HEK293 (cell line): ENCODE results near the gene YWHAG.

Source experiments
- CTCF ChIA-PET: fragments of 350-600 bp; formaldehyde crosslinking; extraction: SDS; loops from one replicate; lab custom pipeline; 2021; ENCODE audit warnings: antibody characterized with exemption; lab: Yijun Ruan, JAX
- POLR2A ChIA-PET: fragments of 300-600 bp; formaldehyde crosslinking; extraction: SDS; loops from one replicate; lab custom pipeline; 2020; ENCODE audit warnings: antibody characterized with exemption, inconsistent platforms; lab: Yijun Ruan, JAX
- H3K27ac ChIP-seq: fragments of 200-500 bp; sonication (Bioruptor generic); 2 replicates; pipeline ENCODE4 v1.5.1; 2014; ENCODE audit warnings: low read depth, low read length, control low read depth, inconsistent platforms; ENCODE audit errors: extremely low read depth
- H3K36me3 ChIP-seq, 2 experiments: fragments of 200-500 bp in 1 of 2; sonication (Bioruptor generic) in 1 of 2; 1 replicate in 1 of 2; 2 replicates in 1 of 2; pipeline ENCODE4 v1.5.1; 2014 to 2017; ENCODE audit warnings: inconsistent platforms in 2 of 2, low read length in 2 of 2; ENCODE audit not compliant: control insufficient read depth in 2 of 2, insufficient read depth in 1 of 2
- H3K4me1 ChIP-seq: fragments of 200-500 bp; sonication (Bioruptor generic); 2 replicates; pipeline ENCODE4 v1.5.1; 2014; ENCODE audit warnings: mild to moderate bottlenecking, low read length, inconsistent platforms; ENCODE audit not compliant: control insufficient read depth, insufficient read depth
- H3K4me3 ChIP-seq: 2 replicates; pipeline ENCODE4 v1.5.1; 2011; ENCODE audit warnings: low read depth, mild to moderate bottlenecking, control low read depth, low read length, moderate library complexity
- H3K9me3 ChIP-seq: fragments of 200-500 bp; sonication (Bioruptor generic); 2 replicates; pipeline ENCODE4 v1.5.1; 2014; ENCODE audit warnings: low read depth, low read length, inconsistent platforms; ENCODE audit not compliant: control insufficient read depth, insufficient read depth
- GLI4 ChIP-seq: fragments of 450-650 bp; formaldehyde crosslinking; IDR thresholded peaks from 2 replicates; pipeline ENCODE4 v1.5.1; 2016; ENCODE audit warnings: missing biosample characterization, missing genetic modification characterization
- YY1 ChIP-seq: fragments of 450-650 bp; formaldehyde crosslinking; IDR thresholded peaks from 2 replicates; pipeline ENCODE4 v1.5.1; 2018; ENCODE audit warnings: missing biosample characterization, missing genetic modification characterization
- ZBTB48 ChIP-seq: fragments of 450-650 bp; formaldehyde crosslinking; IDR thresholded peaks from 2 replicates; pipeline ENCODE4 v1.5.1; 2016; ENCODE audit warnings: missing biosample characterization, missing genetic modification characterization
- ZNF239 ChIP-seq: fragments of 450-650 bp; formaldehyde crosslinking; IDR thresholded peaks from 2 replicates; pipeline ENCODE4 v1.5.1; 2016; ENCODE audit warnings: missing biosample characterization, missing genetic modification characterization
- ZNF248 ChIP-seq: fragments of 450-650 bp; formaldehyde crosslinking; IDR thresholded peaks from 2 replicates; pipeline ENCODE4 v1.5.1; 2017; ENCODE audit warnings: missing biosample characterization, missing genetic modification characterization
- ZNF324 ChIP-seq: fragments of 450-650 bp; formaldehyde crosslinking; IDR thresholded peaks from 2 replicates; pipeline ENCODE4 v1.5.1; 2016; ENCODE audit warnings: missing biosample characterization, missing genetic modification characterization
- ZNF404 ChIP-seq: fragments of 450-650 bp; formaldehyde crosslinking; IDR thresholded peaks from 2 replicates; pipeline ENCODE4 v1.5.1; 2017; ENCODE audit warnings: missing biosample characterization, missing genetic modification characterization
- ZNF449 ChIP-seq: fragments of 450-650 bp; formaldehyde crosslinking; IDR thresholded peaks from 2 replicates; pipeline ENCODE4 v1.5.1; 2017; ENCODE audit warnings: missing biosample characterization, mild to moderate bottlenecking, missing genetic modification characterization, moderate library complexity
- ZNF518A ChIP-seq: fragments of 450-650 bp; formaldehyde crosslinking; conservative IDR thresholded peaks from 2 replicates; pipeline ENCODE4 v1.5.1; 2016; ENCODE audit warnings: low read depth, missing biosample characterization, missing genetic modification characterization
- ZNF530 ChIP-seq: fragments of 450-650 bp; formaldehyde crosslinking; IDR thresholded peaks from 2 replicates; pipeline ENCODE4 v1.5.1; 2016; ENCODE audit warnings: low read depth, missing biosample characterization, missing genetic modification characterization
- ZNF585B ChIP-seq: fragments of 450-650 bp; formaldehyde crosslinking; IDR thresholded peaks from 2 replicates; pipeline ENCODE4 v1.5.1; 2016; ENCODE audit warnings: missing biosample characterization, missing genetic modification characterization
- ZNF76 ChIP-seq: fragments of 450-650 bp; formaldehyde crosslinking; IDR thresholded peaks from 2 replicates; pipeline ENCODE4; 2016; ENCODE audit warnings: low read depth, missing biosample characterization, missing genetic modification characterization, borderline replicate concordance
- ZNF791 ChIP-seq: fragments of 450-650 bp; formaldehyde crosslinking; IDR thresholded peaks from 2 replicates; pipeline ENCODE4 v1.5.1; 2016; ENCODE audit warnings: missing biosample characterization, missing genetic modification characterization
- TF ChIP-seq, protein P1 (sequence below): fragments of 450-650 bp; formaldehyde crosslinking; IDR thresholded peaks from 2 replicates; pipeline ENCODE4 v1.5.1; 2016; ENCODE audit warnings: missing biosample characterization, missing genetic modification characterization, low read depth
- TF ChIP-seq, protein P2 (sequence below): fragments of 450-650 bp; formaldehyde crosslinking; IDR thresholded peaks from 2 replicates; pipeline ENCODE4 v1.5.1; 2016; ENCODE audit warnings: missing biosample characterization, missing genetic modification characterization
- TF ChIP-seq, protein P3 (sequence below): fragments of 450-650 bp; formaldehyde crosslinking; IDR thresholded peaks from 2 replicates; pipeline ENCODE4 v1.5.1; 2016; ENCODE audit warnings: missing biosample characterization, missing genetic modification characterization
- TF ChIP-seq, protein P4 (sequence below): IDR thresholded peaks from 2 replicates; pipeline ENCODE4 v1.6.1; 2011; ENCODE audit warnings: mild to moderate bottlenecking, low read depth, low read length, borderline replicate concordance
- TF ChIP-seq, protein P5 (sequence below): fragments of 450-650 bp; formaldehyde crosslinking; IDR thresholded peaks from 2 replicates; pipeline ENCODE4 v1.5.1; 2017; ENCODE audit warnings: missing biosample characterization, missing genetic modification characterization

Gene YWHAG

DNA sequence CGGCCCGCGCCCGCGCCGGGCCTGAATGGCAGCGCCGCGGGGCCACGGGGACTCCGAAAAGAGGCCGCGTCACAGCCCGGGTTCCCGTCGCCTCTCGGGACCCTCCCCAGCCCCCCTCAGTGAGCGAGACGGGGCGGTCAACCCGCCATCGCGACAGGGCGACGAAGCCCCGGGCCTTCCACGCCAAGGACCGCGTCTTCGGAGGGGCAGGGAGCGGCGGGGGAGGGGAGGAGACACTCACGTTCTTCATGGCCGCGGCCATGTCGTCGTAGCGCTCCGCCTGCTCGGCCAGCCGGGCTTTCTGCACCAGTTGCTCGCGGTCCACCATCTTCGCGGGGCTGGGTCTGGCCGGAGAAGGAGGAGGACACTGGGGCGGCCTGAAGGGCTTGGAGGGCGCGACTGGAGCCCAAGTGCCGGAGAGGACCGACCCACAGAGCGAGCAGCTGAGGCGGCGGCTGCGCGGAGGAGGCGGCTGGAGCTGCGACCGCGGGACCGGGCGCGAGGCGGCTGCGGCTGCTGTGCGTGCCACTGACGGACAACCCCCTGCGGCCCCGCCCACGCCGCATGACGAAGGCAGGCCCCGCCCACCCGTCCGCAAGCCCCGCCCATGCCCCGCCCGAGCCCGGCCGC, at the start of gene YWHAG:
Gene YWHAG (minus strand): TSS at position 511 of the 630 bp plus-strand sequence. CDS start 183 bp downstream, at position 328.
- CTCF ChIA-PET = interaction anchor here (0.6 to 1.4 kb wide), 5 partner anchors 11 to 25 kb away, joined by 3 to 5 read pairs (median 3); no protein-coding TSS in a partner anchor
- peaks cover 0 to 26% of the 10 kb centered on the region in 2 experiments for H3K36me3 ChIP-seq
- peak within 1 kb of the TSS; percentile 85 for H3K27ac ChIP-seq
- POLR2A ChIA-PET = interaction anchor here (0.6 to 1.8 kb wide), 20 partner anchors 8 to 388 kb away, joined by 3 to 24 read pairs (median 4); partner anchors contain the start of genes MDH2, STYXL1 and ZP3
- peak within 1 kb of the TSS; percentile 100 for H3K4me3 ChIP-seq
- peaks cover 3% of the 10 kb centered on the region; the same call in 1 of the 2 replicates for H3K4me1 ChIP-seq
- no peaks in the 10 kb centered on the region for H3K9me3 ChIP-seq
- no peak for TF ChIP-seq ZNF449 (tag by site-specific recombination)
- no peak for TF ChIP-seq ZNF791 (tag by site-specific recombination)
- no peak for TF ChIP-seq ZNF404
- TF ChIP-seq, protein P1, sequence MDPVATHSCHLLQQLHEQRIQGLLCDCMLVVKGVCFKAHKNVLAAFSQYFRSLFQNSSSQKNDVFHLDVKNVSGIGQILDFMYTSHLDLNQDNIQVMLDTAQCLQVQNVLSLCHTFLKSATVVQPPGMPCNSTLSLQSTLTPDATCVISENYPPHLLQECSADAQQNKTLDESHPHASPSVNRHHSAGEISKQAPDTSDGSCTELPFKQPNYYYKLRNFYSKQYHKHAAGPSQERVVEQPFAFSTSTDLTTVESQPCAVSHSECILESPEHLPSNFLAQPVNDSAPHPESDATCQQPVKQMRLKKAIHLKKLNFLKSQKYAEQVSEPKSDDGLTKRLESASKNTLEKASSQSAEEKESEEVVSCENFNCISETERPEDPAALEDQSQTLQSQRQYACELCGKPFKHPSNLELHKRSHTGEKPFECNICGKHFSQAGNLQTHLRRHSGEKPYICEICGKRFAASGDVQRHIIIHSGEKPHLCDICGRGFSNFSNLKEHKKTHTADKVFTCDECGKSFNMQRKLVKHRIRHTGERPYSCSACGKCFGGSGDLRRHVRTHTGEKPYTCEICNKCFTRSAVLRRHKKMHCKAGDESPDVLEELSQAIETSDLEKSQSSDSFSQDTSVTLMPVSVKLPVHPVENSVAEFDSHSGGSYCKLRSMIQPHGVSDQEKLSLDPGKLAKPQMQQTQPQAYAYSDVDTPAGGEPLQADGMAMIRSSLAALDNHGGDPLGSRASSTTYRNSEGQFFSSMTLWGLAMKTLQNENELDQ (tag by site-specific recombination) = no peak
- TF ChIP-seq, protein P2, sequence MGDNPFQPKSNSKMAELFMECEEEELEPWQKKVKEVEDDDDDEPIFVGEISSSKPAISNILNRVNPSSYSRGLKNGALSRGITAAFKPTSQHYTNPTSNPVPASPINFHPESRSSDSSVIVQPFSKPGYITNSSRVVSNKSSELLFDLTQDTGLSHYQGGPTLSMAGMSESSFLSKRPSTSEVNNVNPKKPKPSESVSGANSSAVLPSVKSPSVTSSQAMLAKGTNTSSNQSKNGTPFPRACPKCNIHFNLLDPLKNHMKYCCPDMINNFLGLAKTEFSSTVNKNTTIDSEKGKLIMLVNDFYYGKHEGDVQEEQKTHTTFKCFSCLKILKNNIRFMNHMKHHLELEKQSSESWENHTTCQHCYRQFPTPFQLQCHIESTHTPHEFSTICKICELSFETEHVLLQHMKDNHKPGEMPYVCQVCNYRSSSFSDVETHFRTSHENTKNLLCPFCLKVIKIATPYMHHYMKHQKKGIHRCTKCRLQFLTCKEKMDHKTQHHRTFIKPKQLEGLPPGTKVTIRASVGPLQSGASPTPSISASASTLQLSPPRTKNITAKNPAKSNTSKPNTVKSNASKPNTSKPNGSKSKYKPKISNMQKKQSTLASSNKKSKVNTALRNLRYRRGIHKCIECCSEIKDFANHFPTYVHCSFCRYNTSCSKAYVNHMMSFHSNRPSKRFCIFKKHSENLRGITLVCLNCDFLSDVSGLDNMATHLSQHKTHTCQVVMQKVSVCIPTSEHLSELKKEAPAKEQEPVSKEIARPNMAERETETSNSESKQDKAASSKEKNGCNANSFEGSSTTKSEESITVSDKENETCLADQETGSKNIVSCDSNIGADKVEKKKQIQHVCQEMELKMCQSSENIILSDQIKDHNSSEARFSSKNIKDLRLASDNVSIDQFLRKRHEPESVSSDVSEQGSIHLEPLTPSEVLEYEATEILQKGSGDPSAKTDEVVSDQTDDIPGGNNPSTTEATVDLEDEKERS (tag by site-specific recombination) = 0 out of 2 replicates have a peak, but pooled peaks have one; percentile 16
- TF ChIP-seq ZNF76 (tag by site-specific recombination) = no peak
- no peak for TF ChIP-seq ZNF239 (tag by site-specific recombination)
- no peak for TF ChIP-seq ZNF585B (tag by site-specific recombination)
- TF ChIP-seq, protein P3, sequence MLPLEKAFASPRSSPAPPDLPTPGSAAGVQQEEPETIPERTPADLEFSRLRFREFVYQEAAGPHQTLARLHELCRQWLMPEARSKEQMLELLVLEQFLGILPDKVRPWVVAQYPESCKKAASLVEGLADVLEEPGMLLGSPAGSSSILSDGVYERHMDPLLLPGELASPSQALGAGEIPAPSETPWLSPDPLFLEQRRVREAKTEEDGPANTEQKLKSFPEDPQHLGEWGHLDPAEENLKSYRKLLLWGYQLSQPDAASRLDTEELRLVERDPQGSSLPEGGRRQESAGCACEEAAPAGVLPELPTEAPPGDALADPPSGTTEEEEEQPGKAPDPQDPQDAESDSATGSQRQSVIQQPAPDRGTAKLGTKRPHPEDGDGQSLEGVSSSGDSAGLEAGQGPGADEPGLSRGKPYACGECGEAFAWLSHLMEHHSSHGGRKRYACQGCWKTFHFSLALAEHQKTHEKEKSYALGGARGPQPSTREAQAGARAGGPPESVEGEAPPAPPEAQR = no peak; the same call in 1 of the 2 replicates
- TF ChIP-seq ZNF530 = no peak
- TF ChIP-seq, protein P4, sequence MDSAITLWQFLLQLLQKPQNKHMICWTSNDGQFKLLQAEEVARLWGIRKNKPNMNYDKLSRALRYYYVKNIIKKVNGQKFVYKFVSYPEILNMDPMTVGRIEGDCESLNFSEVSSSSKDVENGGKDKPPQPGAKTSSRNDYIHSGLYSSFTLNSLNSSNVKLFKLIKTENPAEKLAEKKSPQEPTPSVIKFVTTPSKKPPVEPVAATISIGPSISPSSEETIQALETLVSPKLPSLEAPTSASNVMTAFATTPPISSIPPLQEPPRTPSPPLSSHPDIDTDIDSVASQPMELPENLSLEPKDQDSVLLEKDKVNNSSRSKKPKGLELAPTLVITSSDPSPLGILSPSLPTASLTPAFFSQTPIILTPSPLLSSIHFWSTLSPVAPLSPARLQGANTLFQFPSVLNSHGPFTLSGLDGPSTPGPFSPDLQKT = no peak
- peak; percentile 81; the same call in 1 of the 2 replicates for TF ChIP-seq YY1
- TF ChIP-seq ZNF518A (tag by site-specific recombination) = no peak
- no peak for TF ChIP-seq ZNF324
- no peak for TF ChIP-seq ZNF248 (tag by site-specific recombination)
- no peak for TF ChIP-seq ZBTB48
- TF ChIP-seq, protein P5, sequence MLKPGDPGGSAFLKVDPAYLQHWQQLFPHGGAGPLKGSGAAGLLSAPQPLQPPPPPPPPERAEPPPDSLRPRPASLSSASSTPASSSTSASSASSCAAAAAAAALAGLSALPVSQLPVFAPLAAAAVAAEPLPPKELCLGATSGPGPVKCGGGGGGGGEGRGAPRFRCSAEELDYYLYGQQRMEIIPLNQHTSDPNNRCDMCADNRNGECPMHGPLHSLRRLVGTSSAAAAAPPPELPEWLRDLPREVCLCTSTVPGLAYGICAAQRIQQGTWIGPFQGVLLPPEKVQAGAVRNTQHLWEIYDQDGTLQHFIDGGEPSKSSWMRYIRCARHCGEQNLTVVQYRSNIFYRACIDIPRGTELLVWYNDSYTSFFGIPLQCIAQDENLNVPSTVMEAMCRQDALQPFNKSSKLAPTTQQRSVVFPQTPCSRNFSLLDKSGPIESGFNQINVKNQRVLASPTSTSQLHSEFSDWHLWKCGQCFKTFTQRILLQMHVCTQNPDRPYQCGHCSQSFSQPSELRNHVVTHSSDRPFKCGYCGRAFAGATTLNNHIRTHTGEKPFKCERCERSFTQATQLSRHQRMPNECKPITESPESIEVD (tag by site-specific recombination) = no peak
- TF ChIP-seq GLI4 (tag by site-specific recombination) = 0 out of 2 replicates have a peak, but pooled peaks have one; percentile 43
